Stimulated activated CD4-positive, alpha-beta T cell treated with anti-CD3 and anti-CD28 coated beads, Interleukin-4, amount 100 ng/mL, for 1 hour (primary cell): Measurements from ENCODE around the gene PDLIM7.

Experiments
- DNase-seq: peaks from one replicate; pipeline ENCODE4 v3.0.0-alpha.2; 2020

The PDLIM7 gene

DNA sequence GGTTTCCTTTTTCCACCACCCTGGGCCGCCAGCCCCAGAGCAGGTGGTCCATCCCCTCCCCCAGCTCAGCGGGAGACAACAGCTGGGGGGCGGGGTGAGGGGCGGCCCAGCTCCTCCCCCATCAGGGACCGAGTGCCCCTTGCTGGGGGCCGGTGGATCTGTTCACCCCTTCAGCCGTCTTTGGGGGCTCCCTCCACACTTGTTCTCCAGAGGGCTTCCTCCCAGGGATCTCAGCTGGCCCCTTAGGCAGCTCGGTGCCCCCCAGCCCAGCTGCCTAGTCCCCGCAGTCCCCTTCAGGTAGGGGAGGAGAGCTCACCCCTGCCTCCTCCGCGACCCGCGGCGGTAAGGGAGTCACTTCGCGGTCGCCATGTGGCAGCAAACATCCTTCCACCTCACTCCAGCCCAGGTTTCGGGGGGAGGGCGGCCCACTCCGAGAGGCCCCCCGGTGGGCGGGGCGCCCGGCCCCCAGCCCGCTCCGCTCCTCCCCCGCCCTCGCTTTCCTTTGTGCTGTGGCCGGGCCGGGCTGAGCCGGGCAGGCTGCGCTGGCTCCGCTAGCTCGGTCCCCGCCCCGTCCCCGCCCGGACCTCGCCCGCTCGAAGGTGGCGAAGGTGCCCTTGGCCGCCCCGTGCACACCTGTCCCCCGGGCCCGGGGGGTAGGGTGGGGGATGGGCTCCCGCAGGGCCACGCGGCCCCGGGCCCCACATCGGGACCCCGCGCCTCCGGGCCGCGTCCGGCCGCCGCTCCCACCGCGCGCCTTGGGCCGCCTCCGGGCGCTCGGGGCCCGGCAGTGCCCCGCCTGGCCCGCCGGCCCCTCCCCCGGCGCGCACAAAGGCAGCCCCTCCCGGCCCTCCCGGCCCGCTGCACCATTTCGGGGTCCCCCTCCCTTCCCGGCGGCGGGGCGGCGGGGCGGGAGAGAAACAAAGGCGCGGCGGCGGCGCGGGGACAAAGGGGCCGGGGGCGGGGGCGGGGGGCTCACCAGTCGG, 24.7 kb downstream of the PDLIM7 start:
- DNase-seq: peak; percentile 52

DNA sequence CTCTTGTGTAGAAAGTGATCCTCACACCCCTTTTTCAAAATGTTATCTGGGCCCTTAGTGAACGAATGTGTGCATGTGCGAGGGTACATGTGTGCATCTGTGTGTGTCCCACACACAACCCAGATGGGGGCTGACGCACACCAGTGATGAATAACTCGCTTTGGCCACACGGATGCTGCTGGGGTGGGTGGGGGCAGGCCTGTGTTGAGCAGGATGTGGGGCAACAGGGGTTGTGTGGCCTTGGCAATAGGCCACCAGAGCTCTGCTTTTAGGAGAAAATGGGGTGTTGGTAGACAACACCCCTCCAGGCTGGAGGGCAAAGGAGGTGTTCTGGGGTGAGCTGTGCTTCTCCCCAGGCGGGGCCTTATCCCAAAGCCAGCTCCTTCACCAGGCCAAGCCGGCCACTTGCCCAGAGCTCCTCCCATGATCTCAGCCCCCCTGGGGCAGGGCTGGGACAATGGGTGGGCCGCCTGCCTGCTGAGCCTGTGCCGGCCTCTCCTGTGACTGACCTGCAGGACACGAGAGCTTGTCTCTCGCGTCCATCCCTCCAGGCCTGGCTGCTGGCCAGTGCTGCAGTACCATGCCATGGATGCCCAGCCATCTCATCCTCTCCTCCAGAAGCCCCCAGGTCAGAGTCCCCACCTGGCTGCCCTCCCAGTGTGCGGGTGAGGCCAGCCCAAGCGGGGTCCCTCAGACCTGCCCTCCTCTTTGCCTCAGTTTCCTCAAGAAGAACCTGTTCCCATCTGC, 25.6 kb downstream of the PDLIM7 start:
- no peak for DNase-seq

DNA sequence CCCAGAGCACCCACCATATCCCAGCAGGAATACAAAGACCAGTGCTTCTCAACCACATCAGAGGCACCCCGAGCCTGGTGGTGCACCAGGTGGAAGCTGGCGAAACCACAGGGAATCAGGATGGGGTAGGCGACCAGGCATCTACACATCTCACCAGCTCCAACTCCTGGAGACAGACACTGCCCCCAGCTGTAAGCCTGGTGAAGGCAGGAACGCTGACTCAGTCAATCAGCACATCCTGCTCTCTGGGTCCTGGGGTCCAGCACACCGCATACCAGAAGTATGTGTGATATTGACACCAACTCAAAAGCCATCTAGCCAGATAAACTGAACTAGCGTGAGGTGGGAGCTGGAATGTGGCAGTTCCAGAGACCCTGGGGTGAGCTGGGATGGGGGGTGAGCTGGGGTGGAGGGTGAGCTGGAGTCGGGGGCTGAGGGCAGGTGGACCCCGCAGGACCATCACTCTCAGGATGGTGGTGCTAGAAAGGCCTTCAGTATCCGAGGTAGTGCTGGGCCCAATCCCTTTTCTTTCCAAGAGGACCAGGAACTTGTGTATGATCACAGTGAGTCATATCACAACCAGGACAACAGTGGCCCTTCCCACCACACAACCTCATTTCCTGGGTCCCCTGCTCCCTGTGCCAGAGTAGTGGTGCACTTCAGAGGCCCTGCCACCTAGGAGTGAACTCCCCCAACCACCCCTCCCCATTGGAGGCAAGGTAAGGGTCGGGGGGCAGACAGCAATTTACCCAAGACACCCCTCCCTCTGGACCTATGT, 26.5 kb downstream of the PDLIM7 start:
- no peak for DNase-seq

DNA sequence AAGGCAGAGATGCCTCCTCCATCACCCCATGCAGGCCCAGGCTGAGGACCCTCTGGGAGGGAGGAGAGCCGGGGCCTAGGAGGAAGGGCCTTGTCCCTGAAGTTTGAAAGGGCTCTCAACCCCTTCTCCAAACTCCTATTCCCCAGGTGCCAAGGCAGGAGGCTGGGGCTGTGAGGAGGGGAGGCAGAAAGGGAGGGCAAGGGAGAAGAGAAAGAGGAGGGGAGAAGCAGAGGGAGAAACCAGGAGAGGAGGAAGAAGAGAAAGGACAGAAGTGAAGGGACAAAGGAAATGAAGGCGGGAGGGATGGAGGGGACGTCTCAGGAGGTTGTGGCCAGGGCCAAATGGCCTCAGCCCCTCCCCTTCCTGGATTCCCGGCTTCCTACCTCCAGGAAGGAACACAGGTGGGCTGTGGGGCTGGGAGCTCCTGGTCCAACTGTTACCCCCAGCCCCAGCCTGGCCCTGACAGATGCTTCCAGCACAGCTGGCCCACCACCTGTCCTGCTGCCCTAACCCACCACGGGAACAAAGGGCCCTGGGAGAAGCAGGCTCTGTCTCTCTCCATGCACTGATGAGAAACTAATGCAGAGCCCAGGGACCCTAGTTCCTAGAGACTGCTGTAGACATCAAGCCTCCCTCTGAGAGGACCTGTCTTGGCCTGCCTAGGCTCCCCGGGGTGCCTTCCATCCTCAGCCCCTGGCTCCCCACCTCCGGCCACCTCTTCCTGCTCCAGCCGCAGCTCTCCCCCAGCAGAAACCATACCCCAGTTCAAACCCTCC, 27.5 kb downstream of the PDLIM7 start:
- DNase-seq: no peak

DNA sequence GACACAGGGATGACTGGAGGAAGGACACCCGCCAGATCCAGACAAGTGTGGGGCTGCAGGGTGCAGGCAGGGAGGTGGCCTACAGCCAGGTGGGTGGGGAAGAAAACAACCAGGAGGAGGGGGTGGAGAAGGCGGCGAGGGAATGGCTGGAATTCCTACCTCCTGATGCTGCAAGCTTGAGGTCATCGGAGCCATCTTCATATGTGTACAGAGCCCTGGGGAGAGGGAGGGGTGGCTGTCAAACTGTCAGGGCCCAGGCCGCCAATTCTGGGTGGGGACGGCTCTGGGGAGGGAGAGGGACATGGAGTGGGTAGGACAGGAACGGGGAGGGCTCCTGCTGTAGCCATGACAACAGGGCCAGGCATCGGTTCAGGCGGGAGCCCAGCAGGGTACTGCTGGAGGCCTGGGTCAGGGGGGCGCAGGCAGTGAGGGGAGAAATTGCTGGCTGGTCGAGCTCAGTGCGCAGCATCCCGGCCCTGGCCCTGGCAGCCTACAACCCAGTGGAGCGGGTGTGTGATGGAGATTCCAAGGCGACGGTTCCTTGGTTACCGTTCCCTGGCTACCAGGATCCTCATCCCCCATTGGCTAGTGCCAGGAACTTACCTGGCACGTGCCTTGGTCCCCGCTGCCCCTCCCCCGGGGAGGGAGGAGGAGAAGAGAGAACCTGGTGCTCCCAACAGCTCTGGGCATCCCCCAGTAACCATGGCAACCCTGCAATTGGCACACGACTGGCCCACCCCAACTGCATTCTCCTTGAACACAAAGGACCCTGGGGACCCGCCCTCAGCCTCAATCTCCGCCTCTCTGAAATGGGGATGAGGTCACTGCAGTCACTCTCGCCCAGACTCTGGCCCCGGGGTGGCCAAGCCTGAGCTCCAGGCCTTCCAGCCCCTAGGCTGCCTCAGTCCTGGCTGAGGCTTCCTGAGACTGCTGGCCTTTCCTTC, 28.4 kb downstream of the PDLIM7 start:
- no peak for DNase-seq

DNA sequence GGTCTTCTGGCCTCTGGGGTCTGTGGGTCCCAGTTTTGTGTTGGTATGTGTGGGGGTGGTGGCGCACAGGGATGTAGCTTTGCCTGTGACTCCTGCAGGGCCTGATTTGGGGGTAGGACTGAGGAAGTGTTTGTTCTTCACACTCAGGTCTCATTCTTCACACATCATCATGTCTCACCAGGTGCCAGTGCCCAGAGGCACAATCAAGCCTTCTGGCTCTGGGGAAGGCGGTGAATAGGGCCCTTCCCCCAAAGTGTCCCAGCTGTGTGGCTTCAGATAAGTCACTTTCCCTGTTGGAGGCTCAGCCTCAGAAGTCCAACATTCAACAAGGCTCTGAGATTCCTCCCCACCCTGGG, 29.1 kb downstream of the PDLIM7 start:
- no peak for DNase-seq

DNA sequence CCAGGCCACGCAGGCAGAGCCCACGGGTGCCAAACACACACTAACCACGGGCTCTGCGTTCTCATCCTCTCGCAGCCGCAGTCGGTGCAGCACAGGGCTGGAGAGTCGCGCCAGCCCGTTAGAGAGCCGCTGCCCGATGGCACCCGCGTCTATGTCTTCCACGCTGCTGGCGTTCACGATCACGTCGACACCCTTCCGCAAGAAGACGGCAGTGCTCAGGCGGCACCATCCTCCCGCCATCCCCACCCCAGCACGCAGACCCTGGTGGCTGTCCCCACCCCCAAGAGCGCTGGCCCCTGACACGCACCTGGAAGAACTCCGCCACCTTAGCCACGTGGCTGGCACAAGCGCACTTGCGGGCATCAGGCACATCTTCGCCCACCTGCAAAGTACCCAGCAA, 30.0 kb downstream of the PDLIM7 start:
- DNase-seq: no peak

DNA sequence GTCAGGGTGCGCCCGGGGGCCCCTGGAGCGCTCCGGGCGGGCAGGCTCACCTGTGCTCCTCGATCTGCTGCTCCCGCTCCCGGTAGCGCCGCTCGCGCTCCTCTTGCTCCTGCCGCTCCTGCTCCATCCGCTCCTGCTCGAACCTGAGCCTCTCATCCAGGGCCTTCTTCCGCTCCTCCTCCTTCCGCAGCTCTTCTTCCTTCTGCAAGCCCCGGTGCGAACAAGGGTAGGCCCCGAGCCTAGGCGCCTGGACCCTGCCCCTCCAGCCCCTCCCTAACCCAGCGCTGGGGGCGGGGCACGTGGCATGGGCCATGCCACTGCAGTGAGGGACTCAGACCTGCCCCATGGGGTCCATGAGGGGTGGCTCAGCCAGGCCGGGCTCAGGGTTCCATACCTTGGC, 30.5 kb downstream of the PDLIM7 start:
- DNase-seq: no peak

DNA sequence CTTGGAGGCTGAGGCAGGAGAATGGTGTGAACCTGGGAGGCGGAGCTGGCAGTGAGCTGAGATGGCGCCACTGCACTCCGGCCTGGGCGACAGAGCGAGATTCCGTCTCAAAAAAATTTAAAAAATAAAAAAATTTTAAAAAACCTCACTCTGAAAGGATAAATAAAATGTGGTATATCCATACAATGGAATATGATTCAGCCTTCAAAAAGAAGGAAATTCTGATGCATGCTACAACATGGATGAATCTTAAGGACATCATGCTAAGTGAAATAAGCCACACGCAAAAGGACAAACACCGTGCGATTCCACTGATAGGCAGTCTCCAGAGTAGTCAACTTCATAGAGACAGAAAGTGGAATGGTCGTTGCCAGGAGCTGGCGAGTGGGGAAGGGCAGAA, 32.4 kb downstream of the PDLIM7 start:
- DNase-seq: no peak

DNA sequence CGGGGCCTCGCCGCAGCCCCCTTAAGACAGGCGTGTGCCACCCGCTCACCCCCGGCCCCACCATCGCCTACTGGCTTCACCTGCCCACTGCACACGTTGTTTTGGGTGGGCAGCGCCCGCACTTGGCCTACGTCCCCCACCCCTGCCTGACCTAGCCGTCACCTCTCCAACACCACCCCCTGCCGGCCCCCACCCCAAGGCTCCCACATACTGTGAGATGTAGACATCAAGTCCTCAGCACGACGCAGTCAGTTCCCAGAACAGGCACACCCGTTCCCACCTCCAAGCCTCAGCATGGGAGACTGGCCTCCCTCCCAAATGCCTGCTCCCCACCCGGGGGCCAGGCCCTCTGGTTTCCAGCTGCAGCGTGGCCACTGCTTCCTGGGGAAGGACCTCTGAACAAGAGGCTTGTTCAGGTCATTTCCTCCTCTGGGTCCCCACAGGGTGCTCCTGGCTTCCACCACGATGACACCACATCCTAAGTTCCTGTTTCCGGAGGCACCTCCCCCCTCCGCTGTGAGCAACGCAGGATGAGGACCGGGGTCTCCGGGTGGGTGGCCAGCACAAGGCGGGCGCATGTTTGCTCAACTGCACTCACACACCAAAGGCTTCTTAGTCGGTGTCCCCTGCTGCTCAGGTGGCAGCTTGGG, 35.3 kb downstream of the PDLIM7 start:
- DNase-seq: no peak

DNA sequence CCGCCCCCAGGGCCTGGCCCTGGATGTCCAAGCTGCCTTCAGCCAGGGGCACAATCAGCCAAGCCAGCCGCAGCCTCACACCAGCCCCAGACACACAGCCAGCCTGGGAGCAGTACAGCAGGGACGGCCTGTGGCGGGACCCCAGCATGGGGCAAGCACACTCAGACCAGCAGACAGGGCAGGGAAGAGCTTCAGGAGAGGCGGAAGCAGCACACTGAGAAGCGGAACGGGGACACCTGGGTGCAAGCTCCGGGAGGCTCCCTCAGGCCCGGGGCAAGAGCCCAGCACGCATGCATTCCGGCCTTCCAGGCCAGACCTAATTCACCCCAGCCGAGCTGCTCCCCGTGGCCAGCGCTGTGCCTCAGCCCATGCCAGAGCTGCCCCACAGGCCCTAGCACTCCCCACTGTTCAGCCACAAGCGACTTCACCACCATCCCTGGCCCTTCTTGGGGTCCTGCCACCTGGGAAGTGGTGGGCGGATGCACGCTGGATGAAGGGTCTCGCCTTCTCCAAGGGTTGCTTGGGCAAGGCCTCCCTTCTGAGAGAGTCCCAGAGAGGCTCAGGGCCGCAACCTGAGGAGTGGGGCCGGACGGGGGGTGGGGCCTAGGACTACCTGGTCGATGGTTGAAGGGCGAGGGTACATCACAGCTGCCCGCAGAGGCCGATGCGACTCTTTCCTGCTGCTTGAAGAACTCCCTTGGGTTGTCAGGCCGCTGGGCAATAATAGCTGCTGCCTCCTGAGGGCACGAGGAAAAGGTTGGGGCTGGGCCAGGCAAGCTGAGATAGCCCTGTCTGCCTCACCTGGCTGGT, 37.4 kb downstream of the PDLIM7 start:
- no peak for DNase-seq

DNA sequence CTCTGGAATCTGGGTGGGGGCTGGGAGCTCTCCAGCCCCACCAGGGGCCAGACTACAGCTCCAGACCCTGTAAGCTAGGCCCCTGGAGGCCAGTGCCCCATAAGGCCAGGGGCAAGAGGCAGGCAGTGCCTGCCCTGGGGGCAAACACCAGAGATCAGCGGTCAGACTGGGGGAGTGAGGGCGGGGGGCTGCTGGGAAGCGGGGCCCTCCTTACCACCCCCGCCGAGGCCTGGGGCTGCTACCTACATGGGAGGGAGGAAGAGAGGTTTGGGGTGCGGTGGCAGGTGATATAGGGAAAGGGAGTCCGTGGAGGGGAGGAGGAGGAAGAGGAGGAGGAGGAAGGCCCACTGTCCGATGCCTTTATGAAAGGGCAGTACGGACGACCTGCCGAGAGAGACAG, 38.0 kb downstream of the PDLIM7 start:
- DNase-seq: no peak

DNA sequence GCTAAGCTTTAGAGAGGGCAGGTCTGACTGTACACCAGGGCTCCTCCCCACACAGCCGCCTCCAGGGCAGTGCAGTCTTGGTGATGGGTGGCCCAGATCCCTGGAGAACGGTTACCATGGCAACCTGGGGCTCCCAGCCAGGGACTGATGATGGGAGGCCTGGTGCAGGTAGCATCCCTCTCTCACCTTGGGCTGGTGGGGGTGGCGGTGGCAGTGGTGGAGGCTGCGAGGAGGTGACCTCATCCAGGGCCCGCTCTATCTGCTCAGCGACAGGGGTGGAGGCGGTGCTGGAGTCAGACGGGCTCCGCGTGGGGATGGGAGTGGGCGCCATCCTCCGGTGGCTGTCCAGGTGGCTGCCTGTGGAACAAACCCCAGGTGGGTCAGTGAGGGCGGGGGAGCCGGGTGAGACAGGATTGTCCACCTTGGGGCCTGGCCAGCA, 38.5 kb downstream of the PDLIM7 start:
- DNase-seq: no peak

DNA sequence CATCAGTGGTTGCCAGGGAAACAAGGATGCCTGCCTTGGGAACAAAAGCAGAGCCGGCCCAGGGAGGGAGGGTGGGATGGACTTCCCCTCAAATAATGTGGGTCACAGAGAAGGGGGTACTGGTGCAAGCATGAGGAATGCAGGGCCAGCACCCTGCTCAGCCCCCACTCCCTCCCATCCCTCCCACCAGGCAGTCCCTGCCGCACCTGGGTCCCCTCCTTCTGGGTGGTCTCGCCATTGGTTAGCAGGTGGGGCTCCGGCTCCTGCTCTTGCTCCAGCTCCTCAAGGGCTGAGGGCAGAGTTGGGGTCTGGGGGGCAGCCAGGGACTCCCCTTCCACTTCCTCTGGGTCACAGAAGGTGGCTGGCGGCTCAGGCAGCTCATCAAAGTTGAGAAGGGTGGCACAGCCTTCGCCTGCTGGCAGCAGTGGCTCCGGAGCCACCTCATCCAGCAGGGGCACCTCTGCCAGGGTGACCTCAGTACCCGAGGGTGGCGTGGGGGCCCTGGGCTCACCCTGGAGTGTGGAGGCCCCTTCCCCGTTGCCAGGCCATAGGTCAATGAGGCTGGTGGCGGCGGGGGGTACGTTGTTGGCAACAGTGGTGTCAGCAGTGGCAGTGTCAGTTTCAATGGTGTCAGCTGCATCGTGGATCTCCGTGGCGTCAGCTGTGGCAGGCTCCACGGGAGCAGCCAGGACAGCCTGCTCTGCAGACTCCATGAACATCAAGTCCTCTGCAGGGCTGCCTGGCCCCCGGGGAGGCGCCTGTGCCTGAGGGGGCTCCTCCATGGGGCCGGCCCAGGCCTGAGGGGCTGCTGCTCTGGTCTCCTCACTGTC, 39.3 kb downstream of the PDLIM7 start:
- no peak for DNase-seq

DNA sequence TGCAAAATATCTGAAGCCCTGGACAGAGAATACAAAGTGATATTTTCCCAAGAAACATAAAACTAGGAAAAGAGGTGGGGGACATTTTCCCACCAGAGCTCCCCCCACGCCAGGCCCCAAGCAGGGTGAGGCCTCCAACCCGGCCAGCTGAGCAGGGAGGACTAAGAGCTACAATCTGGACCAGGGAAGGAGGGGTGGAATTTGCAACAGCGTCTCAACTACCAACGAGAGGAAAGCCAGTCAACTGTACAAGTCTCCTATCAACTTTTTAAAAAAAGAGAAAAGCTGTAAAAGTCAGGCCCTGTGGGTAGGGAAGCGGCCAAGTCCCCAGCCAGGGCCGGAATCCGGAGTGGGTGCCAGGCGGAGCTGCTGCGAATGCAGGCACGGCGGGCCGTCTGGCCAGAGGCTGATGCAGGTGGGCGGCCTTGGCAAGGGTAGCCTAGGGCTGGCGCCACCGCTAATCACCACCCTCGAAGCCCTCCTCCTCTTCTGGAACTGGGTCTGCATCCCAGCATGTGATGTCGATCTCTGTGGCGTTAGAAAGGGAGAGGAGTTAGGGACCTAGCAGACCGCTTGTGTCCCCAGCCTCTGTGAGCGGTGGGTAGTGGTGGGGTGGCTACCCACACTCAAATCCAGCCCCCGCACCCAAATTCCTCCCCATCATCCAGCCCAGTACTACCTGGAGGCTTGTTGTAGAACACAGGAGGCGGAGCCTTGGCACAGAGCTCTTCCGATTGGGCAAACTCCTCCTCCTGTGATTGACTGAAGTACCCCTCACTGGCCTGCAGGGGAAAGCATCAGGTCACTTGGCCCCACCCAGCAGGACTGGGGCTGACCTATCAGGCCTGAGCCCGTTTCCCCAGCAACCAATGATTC, 40.2 kb downstream of the PDLIM7 start:
- DNase-seq: peak; percentile 42

DNA sequence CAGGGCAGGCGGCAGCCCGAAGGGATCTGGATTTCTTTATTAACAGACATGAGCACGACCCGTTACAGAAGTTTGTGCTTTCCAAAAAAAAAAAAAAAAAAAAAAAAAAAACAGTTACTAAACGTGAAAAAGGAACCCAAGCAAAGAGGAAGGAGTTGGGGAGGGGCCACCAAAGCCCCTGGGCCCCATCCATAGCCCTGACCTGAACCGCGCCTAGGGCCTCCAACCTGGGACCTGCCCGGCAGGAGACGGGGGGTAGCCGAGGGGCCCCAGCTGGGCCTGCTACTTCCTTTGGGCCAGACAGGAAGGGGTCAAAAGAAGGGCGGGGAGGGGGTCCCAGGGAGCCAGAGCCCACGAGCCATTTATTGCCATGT, 40.8 kb downstream of the PDLIM7 start:
- no peak for DNase-seq

DNA sequence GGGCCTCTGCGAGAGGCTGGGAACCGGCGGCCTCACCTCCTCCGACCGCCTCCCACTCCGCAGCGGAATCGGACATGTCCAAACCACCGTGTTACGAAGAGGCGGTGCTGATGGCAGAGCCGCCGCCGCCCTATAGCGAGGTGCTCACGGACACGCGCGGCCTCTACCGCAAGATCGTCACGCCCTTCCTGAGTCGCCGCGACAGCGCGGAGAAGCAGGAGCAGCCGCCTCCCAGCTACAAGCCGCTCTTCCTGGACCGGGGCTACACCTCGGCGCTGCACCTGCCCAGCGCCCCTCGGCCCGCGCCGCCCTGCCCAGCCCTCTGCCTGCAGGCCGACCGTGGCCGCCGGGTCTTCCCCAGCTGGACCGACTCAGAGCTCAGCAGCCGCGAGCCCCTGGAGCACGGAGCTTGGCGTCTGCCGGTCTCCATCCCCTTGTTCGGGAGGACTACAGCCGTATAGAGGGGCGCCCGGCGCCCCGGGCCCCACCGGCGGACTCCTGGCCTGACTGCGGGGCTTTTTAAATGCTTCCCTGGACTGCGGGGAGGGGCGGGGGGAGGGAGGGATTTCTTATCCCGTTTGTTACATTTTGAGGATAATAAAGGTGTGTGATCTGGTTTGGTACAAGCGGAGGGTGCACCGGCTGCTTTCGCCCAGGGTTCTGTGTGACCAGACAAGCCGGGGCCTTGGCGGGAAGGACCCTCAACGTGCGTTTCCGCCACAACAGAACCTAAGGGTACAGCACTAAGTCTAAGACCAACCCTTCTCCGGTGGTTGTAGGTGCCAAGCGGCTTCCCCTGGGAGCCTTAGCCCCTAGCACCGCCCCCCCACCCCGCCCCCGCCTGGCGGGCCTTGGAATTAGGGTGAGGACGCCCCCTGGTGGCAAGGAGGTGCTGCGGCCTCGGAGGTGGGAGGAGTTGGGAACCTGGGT, 41.5 kb downstream of the PDLIM7 start:
- DNase-seq: peak; percentile 97
